ENCODE data around the gene ADGRF1.

GRCh38 chr6:46979206-46979605 is 62.9 kb downstream of the ADGRF1 start:
- TF ChIP-seq CTCF (IDR thresholded peaks at IDR 0.05) (no peak), EP300 (IDR thresholded peaks at IDR 0.05) (no peak)

All from tibial nerve (tissue), 4 donors.